Ascending aorta (tissue), 2 donors: ENCODE data around the gene ELF1. TPM values are rescaled to one million over a fixed set of nuclear protein-coding genes. Genes with fewer than 3 reads are reported as not detected.
"Not testable (repeated sequence)": the region's sequence is repeated elsewhere in the genome, so short reads cannot be mapped to it uniquely, and the experiment has no call there.

Source experiments
- DNase-seq, 2 donors: peaks; one replicate each; pipeline ENCODE4 v3.0.0-alpha.2; 2019; ENCODE audit warnings: low spot score in 2 of 2
- H3K27ac ChIP-seq, 2 donors: fragments of 200-600 bp; sonication (generic); one replicate each; pipeline ENCODE4 v1.5.1; 2016 to 2017; ENCODE audit warnings: mild to moderate bottlenecking in 1 of 2
- H3K27me3 ChIP-seq: fragments of 200-600 bp; sonication (generic); one replicate; pipeline ENCODE4 v1.5.1; 2017
- H3K36me3 ChIP-seq, 2 donors: fragments of 200-600 bp; sonication (generic); one replicate each; pipeline ENCODE4 v1.5.1; 2016
- H3K4me1 ChIP-seq, 2 donors: fragments of 200-600 bp; sonication (generic); one replicate each; pipeline ENCODE4 v1.5.1; 2016 to 2017; ENCODE audit warnings: mild to moderate bottlenecking in 1 of 2
- H3K4me3 ChIP-seq, 2 donors: fragments of 200-600 bp; sonication (generic); one replicate each; pipeline ENCODE4 v1.5.1; 2016 to 2017; ENCODE audit warnings: mild to moderate bottlenecking in 1 of 2
- H3K9me3 ChIP-seq, 2 donors: fragments of 200-600 bp; sonication (generic); one replicate each; pipeline ENCODE4 v1.5.1; 2016
- CTCF ChIP-seq, 3 experiments: fragments of 200-600 bp in 2 of 3; fragments of 450-650 bp in 1 of 3; sonication (generic) in 2 of 3; IDR thresholded peaks; one replicate each; pipeline ENCODE4 v1.5.1; 2016 to 2019; ENCODE audit warnings: antibody characterized with exemption in 3 of 3, mild to moderate bottlenecking in 1 of 3, moderate library complexity in 1 of 3
- intact Hi-C: fragments of 100-400 bp; cut with DNase I; formaldehyde crosslinking; loops from one replicate; pipeline ENCODE4 v1.15.1; 2023
- total RNA-seq: library from RNA; depleted of rRNA; stranded (reverse); fragments of >200 nt; gene quantifications from one replicate; pipeline ENCODE4 v1.1.0, GENCODE V29; 2016

The ELF1 gene
- total RNA-seq, 1 donor from 2014 or later: 105 TPM

- no peak overlapping the region for H3K4me3 ChIP-seq
- TF ChIP-seq CTCF (IDR thresholded peaks at IDR 0.05): no peak
- intact Hi-C loops: loop anchor here (5.0 to 10.0 kb wide), 3 partner anchors 149 to 268 kb away; partner anchors contain the start of genes KBTBD6, KBTBD7 and MRPS31
- DNase-seq: no peak
- no peaks in the 10 kb centered on the region for H3K9me3 ChIP-seq
- H3K27ac ChIP-seq: no peak overlapping the region
- peaks cover 0 to 2% of the 10 kb centered on the region in 2 donors for H3K36me3 ChIP-seq
- H3K4me1 ChIP-seq: peaks cover 0 to 6% of the 10 kb centered on the region in 2 donors
- no peaks in the 10 kb centered on the region for H3K27me3 ChIP-seq
Measured at GRCh38 chr13:40923867-40924266, 95.2 kb downstream of the ELF1 start.

GRCh38 chr13:40922437-40923040 lies 96.6 kb downstream of the ELF1 start:
- intact Hi-C loops: loop anchor here (5.0 to 10.0 kb wide), 3 partner anchors 148 to 270 kb away; partner anchors contain the start of genes KBTBD6, KBTBD7 and MRPS31
- H3K36me3 ChIP-seq: no peaks in the 10 kb centered on the region
- H3K4me1 ChIP-seq: peaks cover 0 to 6% of the 10 kb centered on the region in 2 donors
- DNase-seq: no peak
- H3K9me3 ChIP-seq: no peaks in the 10 kb centered on the region
- H3K27ac ChIP-seq: no peak overlapping the region
- H3K27me3 ChIP-seq: no peaks in the 10 kb centered on the region
- TF ChIP-seq CTCF (IDR thresholded peaks at IDR 0.05): no peak
- H3K4me3 ChIP-seq: no peak overlapping the region

- Histone ChIP-seq H3K27ac (peak overlapping the region; percentile 70 to 80), H3K4me1 (peaks cover 0 to 6% of the 10 kb centered on the region in 2 donors), H3K27me3 (no peaks in the 10 kb centered on the region), H3K9me3 (no peaks in the 10 kb centered on the region), H3K4me3 (peak overlapping the region; percentile 69 to 73), H3K36me3 (no peaks in the 10 kb centered on the region)
- no peak for DNase-seq
- no peak for TF ChIP-seq CTCF (IDR thresholded peaks at IDR 0.05)
- intact Hi-C loops: loop anchor here (1.0 to 10.0 kb wide), 4 partner anchors 139 to 271 kb away; partner anchors contain the start of genes KBTBD6, KBTBD7 and MRPS31
Measured at GRCh38 chr13:40920826-40921225, 98.3 kb downstream of the ELF1 start.

- H3K9me3 ChIP-seq, H3K36me3 ChIP-seq, DNase-seq, H3K4me1 ChIP-seq, H3K27me3 ChIP-seq, H3K4me3 ChIP-seq: not testable (repeated sequence)
- intact Hi-C loops: loop anchor here (5.0 to 10.0 kb wide), 3 partner anchors 145 to 272 kb away; partner anchors contain the start of genes KBTBD6, KBTBD7 and MRPS31
- peak overlapping the region in 1 of 2 donors; percentile 80 for H3K27ac ChIP-seq
Measured at GRCh38 chr13:40919901-40920300, 99.2 kb downstream of the ELF1 start.

- no peak for DNase-seq
- Histone ChIP-seq H3K36me3 (no peaks in the 10 kb centered on the region), H3K27me3 (no peaks in the 10 kb centered on the region), H3K4me1 (peaks cover 0 to 6% of the 10 kb centered on the region in 2 donors), H3K4me3 (no peak overlapping the region), H3K27ac (no peak overlapping the region), H3K9me3 (no peaks in the 10 kb centered on the region)
- TF ChIP-seq CTCF (IDR thresholded peaks at IDR 0.05): no peak
- intact Hi-C loops: no loop called here
Measured at GRCh38 chr13:40916207-40916998, 102.7 kb downstream of the ELF1 start.

- H3K4me3 ChIP-seq, H3K27ac ChIP-seq, H3K27me3 ChIP-seq, H3K9me3 ChIP-seq, intact Hi-C loops, H3K36me3 ChIP-seq, H3K4me1 ChIP-seq, DNase-seq: not testable (repeated sequence)
Measured at GRCh38 chr13:40914863-40915262, 104.3 kb downstream of the ELF1 start.
